Gastroesophageal sphincter (tissue), 4 donors: ENCODE data around the gene KIFC1. TPM values are rescaled to one million over a fixed set of nuclear protein-coding genes. Genes with fewer than 3 reads are reported as not detected.
"Not testable (repeated sequence)": the region's sequence is repeated elsewhere in the genome, so short reads cannot be mapped to it uniquely, and the experiment has no call there.

ENCODE experiments used
- ATAC-seq: fragments of 150-250 bp; one replicate; pipeline ENCODE4 v1.9.1; 2016; ENCODE audit warnings: mild to moderate bottlenecking, moderate library complexity
- H3K27ac ChIP-seq, 4 donors: fragments of 200-600 bp; sonication (generic) in 3 of 4; 1 replicate in 3 of 4; 2 replicates in 1 of 4; pipeline ENCODE4 v1.5.1; 2016 to 2019
- H3K27me3 ChIP-seq: fragments of 200-600 bp; sonication (generic); one replicate; pipeline ENCODE4 v1.5.1; 2019
- H3K36me3 ChIP-seq, 2 donors: fragments of 200-600 bp; sonication (generic); one replicate each; pipeline ENCODE4 v1.5.1; 2019; ENCODE audit warnings: control low read depth in 1 of 2
- H3K4me1 ChIP-seq, 3 donors: fragments of 200-600 bp; sonication (generic); 1 replicate in 2 of 3; 2 replicates in 1 of 3; pipeline ENCODE4 v1.5.1; 2016 to 2019; ENCODE audit warnings: control low read depth in 2 of 3
- H3K4me3 ChIP-seq, 2 donors: fragments of 200-600 bp; sonication (generic); one replicate each; pipeline ENCODE4 v1.5.1; 2019; ENCODE audit warnings: mild to moderate bottlenecking in 1 of 2, moderate library complexity in 1 of 2
- H3K9me3 ChIP-seq, 3 donors: fragments of 200-600 bp; sonication (generic); one replicate each; pipeline ENCODE4 v1.5.1; 2017 to 2019; ENCODE audit warnings: control low read depth in 2 of 3
- CTCF ChIP-seq, 4 experiments: fragments of 200-600 bp in 2 of 4; fragments of 450-650 bp in 2 of 4; sonication (generic) in 1 of 4; IDR thresholded peaks; one replicate each; pipeline ENCODE4 v1.5.1; 2017 to 2019; ENCODE audit warnings: antibody characterized with exemption in 4 of 4, mild to moderate bottlenecking in 2 of 4, moderate library complexity in 2 of 4
- EP300 ChIP-seq: sonication (generic); formaldehyde crosslinking; IDR thresholded peaks from one replicate; pipeline ENCODE4 v1.6.1; 2017; ENCODE audit warnings: antibody characterized with exemption, mild to moderate bottlenecking
- POLR2A ChIP-seq, 2 donors: fragments of 450-650 bp; IDR thresholded peaks; one replicate each; pipeline ENCODE4 v1.6.1; 2017; ENCODE audit warnings: antibody characterized with exemption in 2 of 2, mild to moderate bottlenecking in 2 of 2, moderate library complexity in 1 of 2
- POLR2AphosphoS5 ChIP-seq: sonication (generic); formaldehyde crosslinking; IDR thresholded peaks from one replicate; pipeline ENCODE4 v1.6.1; 2017; ENCODE audit warnings: antibody characterized with exemption
- WGBS, 2 donors: methylation state at CpG; one replicate each; pipeline ENCODE4 v1.1.5; 2018; ENCODE audit warnings: low coverage in 1 of 2; 5-methylcytosine and 5-hydroxymethylcytosine counted together
- total RNA-seq, 4 donors: library from RNA; depleted of rRNA; stranded (reverse); fragments of >200 nt; gene quantifications; one replicate each; pipeline ENCODE4 v1.1.0, GENCODE V29; 2016

The KIFC1 gene
- total RNA-seq, 4 donors from 2014 or later, result 0.67 to 0.79 TPM; not detected in 2

- H3K9me3 ChIP-seq, result no peaks in the 10 kb centered on the region
- no peak for TF ChIP-seq POLR2AphosphoS5
- no peak for TF ChIP-seq POLR2A (IDR thresholded peaks at IDR 0.05)
- no peak for TF ChIP-seq EP300
- no peak for TF ChIP-seq CTCF (IDR thresholded peaks at IDR 0.05)
- H3K4me1 ChIP-seq, result peaks cover 0 to 13% (median 5%) of the 10 kb centered on the region in 3 donors
- ATAC-seq, result no peak
- no peak overlapping the region for H3K27ac ChIP-seq
- no peak overlapping the region for H3K4me3 ChIP-seq
- no peaks in the 10 kb centered on the region for H3K36me3 ChIP-seq
- WGBS, 2 donors, result 88% methylated on average over 5 of the region's 5 CpGs; no CpG with 5 or more reads in 1 of the 2 donors
- no peaks in the 10 kb centered on the region for H3K27me3 ChIP-seq
These were observed 43.8 kb upstream of the KIFC1 start for GRCh38 chr6:33347816-33348215.

DNA sequence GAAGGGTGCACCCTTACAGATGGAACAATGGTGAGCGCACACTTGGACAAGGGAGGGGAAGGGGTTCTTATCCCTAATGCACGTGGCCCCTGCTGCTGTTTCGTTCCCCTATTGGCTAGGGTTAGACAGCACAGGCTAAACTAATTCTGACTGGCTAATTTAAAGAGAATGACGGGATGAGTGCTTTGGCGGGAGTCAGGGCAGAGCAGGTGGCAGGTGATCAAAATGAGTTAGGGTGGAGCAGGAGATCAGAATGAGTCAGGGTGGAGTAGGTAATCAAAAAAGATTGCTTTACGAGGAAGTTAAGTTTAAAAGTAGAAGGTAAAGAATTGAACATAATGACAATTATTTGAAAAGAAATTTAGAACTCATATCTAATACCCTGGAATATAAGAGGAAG, 35.8 kb upstream of the KIFC1 start:
- not testable (repeated sequence) for H3K4me3 ChIP-seq, H3K9me3 ChIP-seq, H3K4me1 ChIP-seq, ATAC-seq, H3K36me3 ChIP-seq, H3K27ac ChIP-seq
- H3K27me3 ChIP-seq, result peaks cover 27% of the 10 kb centered on the region
- 88 to 97% methylated on average over 4 to 6 of the region's 6 CpGs for WGBS, 2 donors

DNA sequence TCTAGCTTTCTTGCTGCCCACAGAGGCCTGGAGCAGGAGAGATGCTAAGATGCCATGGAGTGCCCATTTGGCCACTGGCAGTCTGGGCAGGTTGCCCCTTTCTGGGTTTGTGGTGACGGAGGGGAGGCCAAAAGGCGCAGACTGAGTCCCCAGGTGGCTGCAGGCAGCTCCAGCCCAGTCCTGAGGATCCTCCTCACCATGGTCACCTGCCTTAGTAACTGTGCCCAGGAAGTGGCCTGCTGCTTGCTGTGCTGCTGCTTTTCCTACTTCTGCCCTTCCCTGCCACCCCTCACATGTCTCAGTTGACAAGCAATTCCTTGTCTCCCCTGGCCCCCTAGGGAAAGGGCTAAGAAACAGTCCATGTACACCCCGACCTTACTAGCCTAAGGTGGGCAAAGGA, 35.3 kb upstream of the KIFC1 start:
- Histone ChIP-seq H3K27me3 (peaks cover 27% of the 10 kb centered on the region), H3K4me3 (no peak overlapping the region), H3K27ac (no peak overlapping the region), H3K4me1 (no peaks in the 10 kb centered on the region), H3K36me3 (no peaks in the 10 kb centered on the region), H3K9me3 (no peaks in the 10 kb centered on the region)
- 48% methylated on average over 2 of the region's 3 CpGs; no CpG with 5 or more reads in 1 of the 2 donors for WGBS, 2 donors
- no peak for ATAC-seq
- TF ChIP-seq EP300 (no peak), POLR2A (IDR thresholded peaks at IDR 0.05) (no peak), POLR2AphosphoS5 (no peak), CTCF (IDR thresholded peaks at IDR 0.05) (no peak)

DNA sequence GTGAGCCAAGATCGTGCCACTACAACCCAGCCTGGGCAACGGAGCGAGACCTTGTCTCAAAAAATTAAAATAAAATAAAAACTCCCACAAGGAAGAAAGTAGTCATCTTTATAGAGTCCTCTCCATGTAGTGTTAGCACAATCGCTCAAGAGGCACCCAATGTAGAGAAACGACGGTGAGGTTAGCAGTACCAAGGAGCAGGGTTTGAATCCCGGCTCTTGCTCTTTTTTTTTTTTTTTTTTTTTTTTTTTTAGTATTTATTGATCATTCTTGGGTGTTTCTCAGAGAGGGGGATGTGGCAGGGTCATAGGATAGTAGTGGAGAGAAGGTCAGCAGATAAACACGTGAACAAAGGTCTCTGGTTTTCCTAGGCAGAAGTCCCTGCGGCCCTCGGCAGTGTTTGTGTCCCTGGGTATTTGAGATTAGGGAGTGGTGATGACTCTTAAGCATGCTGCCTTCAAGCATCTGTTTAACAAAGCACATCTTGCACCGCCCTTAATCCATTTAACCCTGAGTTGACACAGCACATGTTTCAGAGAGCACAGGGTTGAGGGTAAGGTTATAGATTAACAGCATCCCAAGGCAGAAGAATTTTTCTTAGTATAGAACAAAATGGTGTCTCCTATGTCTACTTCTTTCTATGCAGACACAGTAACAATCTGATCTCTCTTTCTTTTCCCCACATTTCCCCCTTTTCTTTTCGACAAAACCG, 34.3 kb upstream of the KIFC1 start:
- 71% methylated on average over 5 to 12 of the region's 13 CpGs for WGBS, 2 donors
- not testable (repeated sequence) for ATAC-seq, H3K4me1 ChIP-seq, H3K36me3 ChIP-seq, H3K9me3 ChIP-seq, H3K27ac ChIP-seq, H3K4me3 ChIP-seq
- H3K27me3 ChIP-seq, result peaks cover 27% of the 10 kb centered on the region

GRCh38 chr6:33359331-33359730, 32.3 kb upstream of the KIFC1 start:
- Histone ChIP-seq H3K27ac (no peak overlapping the region), H3K9me3 (no peaks in the 10 kb centered on the region), H3K36me3 (no peaks in the 10 kb centered on the region), H3K4me1 (no peaks in the 10 kb centered on the region), H3K4me3 (no peak overlapping the region), H3K27me3 (peaks cover 27% of the 10 kb centered on the region)
- ATAC-seq, result no peak
- TF ChIP-seq CTCF (IDR thresholded peaks at IDR 0.05), result no peak
- TF ChIP-seq POLR2AphosphoS5, result no peak
- TF ChIP-seq EP300, result no peak
- TF ChIP-seq POLR2A (IDR thresholded peaks at IDR 0.05), result no peak

DNA sequence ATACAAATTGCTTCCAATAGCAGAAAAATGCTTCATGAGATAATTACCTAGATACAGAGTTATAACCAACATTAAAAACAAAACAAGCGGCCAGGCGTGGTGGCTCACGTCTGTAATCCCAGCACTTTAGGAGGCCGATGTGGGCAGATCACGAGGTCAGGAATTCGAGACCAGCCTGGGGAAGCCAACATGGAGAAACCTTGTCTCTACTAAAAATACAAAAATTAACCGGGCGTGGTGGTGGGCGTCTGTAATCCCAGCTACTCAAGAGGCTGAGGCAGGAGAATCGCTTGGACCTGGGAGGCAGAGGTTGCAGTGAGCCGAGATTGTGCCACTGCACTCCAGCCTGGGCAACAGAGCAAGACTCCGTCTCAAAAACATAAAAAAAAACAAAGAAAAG, 28.1 kb upstream of the KIFC1 start:
- H3K4me3 ChIP-seq, H3K27me3 ChIP-seq, H3K27ac ChIP-seq, H3K36me3 ChIP-seq, H3K4me1 ChIP-seq, ATAC-seq, H3K9me3 ChIP-seq: not testable (repeated sequence)
- WGBS, 2 donors, result 82 to 86% methylated on average over 6 of the region's 12 CpGs

GRCh38 chr6:33364475-33365205, 27.0 kb upstream of the KIFC1 start:
- 15 to 29% methylated on average over 2 to 5 of the region's 8 CpGs for WGBS, 2 donors
- H3K4me3 ChIP-seq, H3K27me3 ChIP-seq, H3K4me1 ChIP-seq, H3K9me3 ChIP-seq, H3K36me3 ChIP-seq, H3K27ac ChIP-seq, ATAC-seq: not testable (repeated sequence)

GRCh38 chr6:33365206-33365971, 26.2 kb upstream of the KIFC1 start:
- H3K4me3 ChIP-seq, H3K27me3 ChIP-seq, H3K27ac ChIP-seq, H3K36me3 ChIP-seq, H3K9me3 ChIP-seq, ATAC-seq, H3K4me1 ChIP-seq: not testable (repeated sequence)
- 71% methylated on average over 2 of the region's 10 CpGs; no CpG with 5 or more reads in 1 of the 2 donors for WGBS, 2 donors
